Activated naive CD8-positive, alpha-beta T cell treated with anti-CD3 and anti-CD28 coated beads, Interleukin-2, amount 10 ng/mL, durations not matched to agents 7 days and 5 days (primary cell): Measurements from ENCODE around the gene PPIP5K2. TPM values are rescaled to one million over a fixed set of nuclear protein-coding genes. Genes with fewer than 3 reads are reported as not detected.
"Not testable (repeated sequence)": the region's sequence is repeated elsewhere in the genome, so short reads cannot be mapped to it uniquely, and the experiment has no call there.

Source experiments
- ATAC-seq: fragments of 150-1000 bp; cut with Tn5 transposase; one replicate; pipeline ENCODE4 v1.10.0; 2021; ENCODE audit warnings: low read depth, moderate library complexity
- POLR2A ChIA-PET: fragments of 350-600 bp; sonication (Branson Sonifier 250); formaldehyde crosslinking; loops from one replicate; lab custom pipeline; 2021; ENCODE audit warnings: antibody characterized with exemption; lab: Charles Lee
- DNase-seq: peaks from one replicate; pipeline ENCODE4 v3.0.0; 2021
- H3K27ac Mint-ChIP-seq: one replicate; pipeline ENCODE4 v1.8.0; 2022; ENCODE audit warnings: mild to moderate bottlenecking, mixed read lengths
- H3K27me3 Mint-ChIP-seq: one replicate; pipeline ENCODE4 v1.8.0; 2022; ENCODE audit warnings: mild to moderate bottlenecking, moderate library complexity, mixed read lengths
- H3K36me3 Mint-ChIP-seq: one replicate; pipeline ENCODE4 v1.8.0; 2021; ENCODE audit warnings: mild to moderate bottlenecking, mixed read lengths
- H3K4me1 Mint-ChIP-seq: one replicate; pipeline ENCODE4 v1.8.0; 2021; ENCODE audit warnings: mixed read lengths
- H3K4me3 Mint-ChIP-seq: one replicate; pipeline ENCODE4 v1.8.0; 2022; ENCODE audit warnings: mild to moderate bottlenecking, moderate library complexity, mixed read lengths
- H3K9me3 Mint-ChIP-seq: one replicate; pipeline ENCODE4 v1.8.0; 2021; ENCODE audit warnings: mixed read lengths
- total RNA-seq, 2 experiments: library from RNA; stranded (reverse); gene quantifications; one replicate each; pipeline ENCODE4 v1.2.3, GENCODE V29; 2021

The PPIP5K2 gene
- total RNA-seq, 2 experiments from 2014 or later, result 63.0 to 67.1 TPM

- DNase-seq (no peak), ATAC-seq (no peak)
- H3K36me3 Mint-ChIP-seq, result peaks cover 46% of the 10 kb centered on the region
- POLR2A ChIA-PET, result no interaction called here
- no peak overlapping the region for H3K4me3 Mint-ChIP-seq
- H3K9me3 Mint-ChIP-seq, result peaks cover 1% of the 10 kb centered on the region
- peaks cover 8% of the 10 kb centered on the region for H3K4me1 Mint-ChIP-seq
- H3K27me3 Mint-ChIP-seq, result no peaks in the 10 kb centered on the region
- no peak overlapping the region for H3K27ac Mint-ChIP-seq
These were observed 83.1 kb downstream of the PPIP5K2 start for GRCh38 chr5:103203226-103203625.

GRCh38 chr5:103204990-103205389 is 84.9 kb downstream of the PPIP5K2 start:
- peaks cover 41% of the 10 kb centered on the region for H3K36me3 Mint-ChIP-seq
- H3K4me1 Mint-ChIP-seq, result peaks cover 11% of the 10 kb centered on the region
- POLR2A ChIA-PET, DNase-seq, H3K4me3 Mint-ChIP-seq, H3K27ac Mint-ChIP-seq, H3K27me3 Mint-ChIP-seq, H3K9me3 Mint-ChIP-seq, ATAC-seq: not testable (repeated sequence)

- no peak overlapping the region for H3K4me3 Mint-ChIP-seq
- H3K27me3 Mint-ChIP-seq, result no peaks in the 10 kb centered on the region
- peaks cover 14% of the 10 kb centered on the region for H3K4me1 Mint-ChIP-seq
- DNase-seq (no peak), ATAC-seq (no peak)
- peaks cover 35% of the 10 kb centered on the region for H3K36me3 Mint-ChIP-seq
- POLR2A ChIA-PET, result no interaction called here
- H3K27ac Mint-ChIP-seq, result no peak overlapping the region
- H3K9me3 Mint-ChIP-seq, result peaks cover 1% of the 10 kb centered on the region
These were observed 86.0 kb downstream of the PPIP5K2 start for GRCh38 chr5:103205991-103206700.

GRCh38 chr5:103207011-103207410 is 86.9 kb downstream of the PPIP5K2 start:
- no peak overlapping the region for H3K4me3 Mint-ChIP-seq
- H3K9me3 Mint-ChIP-seq, result peaks cover 1% of the 10 kb centered on the region
- ATAC-seq (no peak), DNase-seq (no peak)
- no peaks in the 10 kb centered on the region for H3K27me3 Mint-ChIP-seq
- peaks cover 20% of the 10 kb centered on the region for H3K4me1 Mint-ChIP-seq
- POLR2A ChIA-PET, result no interaction called here
- H3K27ac Mint-ChIP-seq, result no peak overlapping the region
- H3K36me3 Mint-ChIP-seq, result peaks cover 33% of the 10 kb centered on the region

- H3K27ac Mint-ChIP-seq, result peak overlapping the region; percentile 73
- H3K4me1 Mint-ChIP-seq, result peaks cover 24% of the 10 kb centered on the region
- no peaks in the 10 kb centered on the region for H3K27me3 Mint-ChIP-seq
- peaks cover 35% of the 10 kb centered on the region for H3K36me3 Mint-ChIP-seq
- DNase-seq, result no peak
- POLR2A ChIA-PET, result no interaction called here
- ATAC-seq, result peak; percentile 38
- H3K4me3 Mint-ChIP-seq, result no peak overlapping the region
- peaks cover 1% of the 10 kb centered on the region for H3K9me3 Mint-ChIP-seq
These were observed 87.6 kb downstream of the PPIP5K2 start for GRCh38 chr5:103207653-103208052.

GRCh38 chr5:103208460-103208859 is 88.4 kb downstream of the PPIP5K2 start:
- DNase-seq (no peak), ATAC-seq (no peak)
- Mint-ChIP-seq H3K9me3 (peaks cover 1% of the 10 kb centered on the region), H3K4me3 (peak overlapping the region; percentile 8), H3K4me1 (peaks cover 24% of the 10 kb centered on the region), H3K36me3 (peaks cover 35% of the 10 kb centered on the region), H3K27ac (peak overlapping the region; percentile 72), H3K27me3 (no peaks in the 10 kb centered on the region)
- POLR2A ChIA-PET, result no interaction called here

GRCh38 chr5:103209065-103209464 is 89.0 kb downstream of the PPIP5K2 start:
- ATAC-seq (no peak), DNase-seq (no peak)
- no peak overlapping the region for H3K4me3 Mint-ChIP-seq
- peaks cover 31% of the 10 kb centered on the region for H3K36me3 Mint-ChIP-seq
- no peaks in the 10 kb centered on the region for H3K27me3 Mint-ChIP-seq
- POLR2A ChIA-PET, result interaction anchor here (0.6 kb wide), 1 partner anchor 213 kb away, joined by 3 read pairs; no protein-coding TSS in a partner anchor
- peaks cover 1% of the 10 kb centered on the region for H3K9me3 Mint-ChIP-seq
- H3K4me1 Mint-ChIP-seq, result peaks cover 24% of the 10 kb centered on the region
- H3K27ac Mint-ChIP-seq, result no peak overlapping the region

GRCh38 chr5:103210952-103211351 is 90.9 kb downstream of the PPIP5K2 start:
- H3K27me3 Mint-ChIP-seq, result no peaks in the 10 kb centered on the region
- peak overlapping the region; percentile 31 for H3K27ac Mint-ChIP-seq
- peaks cover 27% of the 10 kb centered on the region for H3K4me1 Mint-ChIP-seq
- DNase-seq (no peak), ATAC-seq (no peak)
- peaks cover 24% of the 10 kb centered on the region for H3K36me3 Mint-ChIP-seq
- no peak overlapping the region for H3K4me3 Mint-ChIP-seq
- POLR2A ChIA-PET, result no interaction called here
- H3K9me3 Mint-ChIP-seq, result no peaks in the 10 kb centered on the region

GRCh38 chr5:103211576-103212561 is 91.8 kb downstream of the PPIP5K2 start:
- Mint-ChIP-seq H3K4me1 (peaks cover 28% of the 10 kb centered on the region), H3K9me3 (no peaks in the 10 kb centered on the region), H3K27ac (peak overlapping the region; percentile 70), H3K4me3 (peak overlapping the region; percentile 54), H3K36me3 (peaks cover 16% of the 10 kb centered on the region), H3K27me3 (no peaks in the 10 kb centered on the region)
- POLR2A ChIA-PET, result interaction anchor here (0.9 to 1.0 kb wide), 2 partner anchors 24 to 92 kb away, joined by 3 to 4 read pairs; partner anchors contain the start of genes GIN1 and PPIP5K2
- DNase-seq (no peak), ATAC-seq (peak; percentile 82)

- POLR2A ChIA-PET, result no interaction called here
These were observed 96.0 kb downstream of the PPIP5K2 start for GRCh38 chr5:103216137-103216536.

GRCh38 chr5:103216697-103217096 is 96.6 kb downstream of the PPIP5K2 start:
- no peak overlapping the region for H3K4me3 Mint-ChIP-seq
- POLR2A ChIA-PET, result no interaction called here
- ATAC-seq (no peak), DNase-seq (no peak)
- peaks cover 11% of the 10 kb centered on the region for H3K36me3 Mint-ChIP-seq
- H3K4me1 Mint-ChIP-seq, result peaks cover 17% of the 10 kb centered on the region
- H3K27me3 Mint-ChIP-seq, result no peaks in the 10 kb centered on the region
- H3K9me3 Mint-ChIP-seq, result peaks cover 1% of the 10 kb centered on the region
- no peak overlapping the region for H3K27ac Mint-ChIP-seq

More at GRCh38 chr5:103216137-103216536, 96.0 kb downstream of the PPIP5K2 start:
- Mint-ChIP-seq H3K27me3 (no peaks in the 10 kb centered on the region), H3K27ac (peak overlapping the region; percentile 81), H3K36me3 (peaks cover 11% of the 10 kb centered on the region), H3K9me3 (peaks cover 1% of the 10 kb centered on the region), H3K4me1 (peaks cover 21% of the 10 kb centered on the region), H3K4me3 (peak overlapping the region; percentile 56)
- no peak for DNase-seq
- no peak for ATAC-seq

GRCh38 chr5:103217101-103217500 is 97.0 kb downstream of the PPIP5K2 start:
- H3K27ac Mint-ChIP-seq, result no peak overlapping the region
- H3K4me3 Mint-ChIP-seq, result no peak overlapping the region
- peaks cover 14% of the 10 kb centered on the region for H3K4me1 Mint-ChIP-seq
- peaks cover 10% of the 10 kb centered on the region for H3K36me3 Mint-ChIP-seq
- peaks cover 2% of the 10 kb centered on the region for H3K27me3 Mint-ChIP-seq
- ATAC-seq (no peak), DNase-seq (no peak)
- peaks cover 1% of the 10 kb centered on the region for H3K9me3 Mint-ChIP-seq
- POLR2A ChIA-PET, result no interaction called here

GRCh38 chr5:103218164-103218563 is 98.1 kb downstream of the PPIP5K2 start:
- no peak for ATAC-seq
- Mint-ChIP-seq H3K9me3 (peaks cover 1% of the 10 kb centered on the region), H3K27me3 (peaks cover 5% of the 10 kb centered on the region), H3K27ac (no peak overlapping the region), H3K4me1 (peaks cover 10% of the 10 kb centered on the region), H3K4me3 (no peak overlapping the region), H3K36me3 (peaks cover 7% of the 10 kb centered on the region)
- POLR2A ChIA-PET, result no interaction called here
- DNase-seq, result no peak
